Measurements from ENCODE around the gene HAUS7. TPM values are rescaled to one million over a fixed set of nuclear protein-coding genes. Genes with fewer than 3 reads are reported as not detected.
"Not testable (repeated sequence)": the region's sequence is repeated elsewhere in the genome, so short reads cannot be mapped to it uniquely, and the experiment has no call there.

Gene HAUS7
- total RNA-seq, 1 donor from 2014 or later = 16.2 TPM

GRCh38 chrX:153404333-153404732, 66.0 kb downstream of the HAUS7 start:
- ATAC-seq; DNase-seq; intact Hi-C loops (cut with micrococcal nuclease): not testable (repeated sequence)

DNA sequence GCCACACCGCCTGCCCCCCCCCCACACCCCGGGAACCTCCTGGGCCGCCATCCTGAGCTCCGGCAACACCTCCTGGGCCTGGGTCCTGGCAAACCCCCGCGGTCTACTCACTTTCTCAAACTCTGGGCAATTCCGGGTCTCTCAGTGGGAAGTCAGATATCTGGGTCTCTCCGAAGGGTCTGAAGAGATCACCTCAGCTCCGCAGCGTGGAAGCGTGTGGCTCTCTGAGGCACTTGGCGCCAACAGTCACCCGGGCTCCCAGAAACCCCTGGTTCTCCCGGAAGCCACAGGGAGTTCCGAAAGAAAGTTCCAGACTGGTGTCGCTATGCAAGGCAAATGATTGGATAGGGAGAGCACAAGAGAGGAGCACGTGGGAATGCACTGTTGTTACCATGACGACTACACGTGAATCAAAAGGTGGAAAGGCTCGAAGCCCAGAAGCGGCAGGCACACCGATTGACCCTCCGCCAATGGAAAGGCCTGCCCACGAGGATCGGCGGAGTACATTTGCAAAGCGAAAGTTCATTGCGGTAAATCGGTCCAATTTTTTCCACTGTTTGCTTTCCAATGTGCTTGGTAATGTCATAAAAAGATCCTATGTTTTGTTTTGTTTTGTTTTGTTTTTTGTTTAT, 69.1 kb downstream of the HAUS7 start, which contains the start of gene PNMA6E:
PNMA6E (minus strand) TSS at position 218 of the 632 bp plus-strand sequence. CDS start 2,501 bp downstream, outside the sequence.
- DNase-seq (no peak), ATAC-seq (no peak)
- intact Hi-C loops (cut with micrococcal nuclease) = no loop called here

- peak; percentile 65 for DNase-seq
- intact Hi-C loops (cut with micrococcal nuclease) = no loop called here
- ATAC-seq = peak; percentile 33
Measured at GRCh38 chrX:153400146-153401132, 69.9 kb downstream of the HAUS7 start.

DNA sequence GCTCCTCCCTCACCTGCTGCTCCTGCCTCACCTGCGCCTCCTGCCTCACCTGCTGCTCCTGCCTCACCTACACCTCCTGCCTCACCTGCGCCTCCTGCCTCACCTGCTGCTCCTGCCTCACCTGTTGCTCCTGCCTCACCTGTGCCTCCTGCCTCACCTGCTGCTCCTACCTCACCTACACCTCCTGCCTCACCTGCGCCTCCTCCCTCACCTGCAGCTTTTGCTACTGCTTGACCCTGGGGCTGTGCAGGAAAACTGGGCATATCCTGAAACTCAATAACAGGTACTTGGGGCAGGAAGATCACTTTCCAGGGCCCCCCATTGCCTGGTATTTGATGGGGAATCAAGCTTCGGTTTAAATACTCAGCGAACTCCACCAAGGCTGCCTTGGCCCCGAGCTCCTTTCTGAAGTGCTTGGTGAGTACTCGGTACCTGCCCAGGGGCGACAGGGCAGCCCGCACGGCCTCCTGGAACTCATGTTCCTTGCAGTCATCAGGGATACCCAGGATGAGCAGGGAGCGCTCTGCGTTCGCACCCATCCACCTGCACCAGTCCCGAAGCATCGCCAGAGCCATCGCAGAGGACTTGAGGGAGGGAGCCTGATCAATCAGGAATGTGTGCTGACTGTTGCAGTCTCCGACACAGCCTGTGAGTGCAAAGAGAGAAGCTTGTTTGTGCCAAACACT, 72.0 kb downstream of the HAUS7 start:
- DNase-seq = no peak
- intact Hi-C loops (cut with micrococcal nuclease) = no loop called here
- no peak for ATAC-seq

Other genes starting within 250 kb of the HAUS7 start
- not detected for gene PNMA6F, start 148.8 kb downstream of the HAUS7 start, total RNA-seq
- 6.1 TPM for gene ZNF275, start 136.4 kb downstream of the HAUS7 start, total RNA-seq
- gene PNMA6E, start 69.2 kb downstream of the HAUS7 start, total RNA-seq = not detected
- gene ZFP92, start 59.1 kb downstream of the HAUS7 start, total RNA-seq = 0.57 TPM
- 0.25 TPM for gene TREX2, start 24.5 kb downstream of the HAUS7 start, total RNA-seq
- 40.6 TPM for gene BGN, start 24.4 kb upstream of the HAUS7 start, total RNA-seq
- not detected for gene ATP2B3, start 47.1 kb upstream of the HAUS7 start, total RNA-seq
- 42.5 TPM for gene CCNQ, start 128.6 kb upstream of the HAUS7 start, total RNA-seq
- 0.10 TPM for gene DUSP9, start 176.6 kb upstream of the HAUS7 start, total RNA-seq
- gene PNCK, start 203.2 kb upstream of the HAUS7 start, total RNA-seq = 14.5 TPM
- 208 TPM for gene SLC6A8, start 217.3 kb upstream of the HAUS7 start, total RNA-seq

Measured in left ventricle myocardium superior (tissue), 1 donor.